ENCODE measurements around the gene BUB3. TPM values are rescaled to one million over a fixed set of nuclear protein-coding genes. Genes with fewer than 3 reads are reported as not detected.

The BUB3 gene
- total and polyA plus RNA-seq, 2 of the 13 experiments (the other 11 are each of a cell fraction or from before 2014, with no cell fraction given), result 174 to 188 TPM

GRCh38 chr10:123203393-123204126 lies 49.4 kb downstream of the BUB3 start (continued):
- TF ChIP-seq ZFP62 (CRISPR knock-in tag; IDR thresholded peaks at IDR 0.05), result no peak
- TF ChIP-seq HOXA7 (CRISPR knock-in tag; IDR thresholded peaks at IDR 0.05), result no peak
- TF ChIP-seq PCBP1 (IDR thresholded peaks at IDR 0.05; ENCODE audit: borderline replicate concordance, low read depth, low read length), result no peak
- peak; percentile 81 for TF ChIP-seq NCOA2 (CRISPR knock-in tag; IDR thresholded peaks at IDR 0.05)
- no peak for TF ChIP-seq HMGXB4 (CRISPR knock-in tag; IDR thresholded peaks at IDR 0.05; ENCODE audit: borderline replicate concordance in 1 of 2, low read depth in 1 of 2)
- no peak for TF ChIP-seq ZBTB38 (CRISPR knock-in tag; IDR thresholded peaks at IDR 0.05)
- TF ChIP-seq MTF2 (CRISPR knock-in tag; IDR thresholded peaks at IDR 0.05; ENCODE audit: borderline replicate concordance), result no peak
- TF ChIP-seq TBX2 (CRISPR knock-in tag; IDR thresholded peaks at IDR 0.05; ENCODE audit: borderline replicate concordance), result no peak; the same call in 1 of the 2 replicates
- TF ChIP-seq DNMT3B (CRISPR knock-in tag; conservative IDR thresholded peaks at IDR 0.05), result no peak
- no peak; the same call in 1 of the 2 replicates for TF ChIP-seq ZSCAN9 (CRISPR knock-in tag; IDR thresholded peaks at IDR 0.05; ENCODE audit: borderline replicate concordance)
- TF ChIP-seq ZNF280B (CRISPR knock-in tag; IDR thresholded peaks at IDR 0.05; ENCODE audit: borderline replicate concordance), result no peak
- no peak for TF ChIP-seq BRD4 (CRISPR knock-in tag; IDR thresholded peaks at IDR 0.05)
- TF ChIP-seq GPN1 (CRISPR knock-in tag; IDR thresholded peaks at IDR 0.05; ENCODE audit: borderline replicate concordance), result no peak
- no peak for TF ChIP-seq RAD21 (CRISPR knock-in tag; IDR thresholded peaks at IDR 0.05)
- TF ChIP-seq, protein P1, sequence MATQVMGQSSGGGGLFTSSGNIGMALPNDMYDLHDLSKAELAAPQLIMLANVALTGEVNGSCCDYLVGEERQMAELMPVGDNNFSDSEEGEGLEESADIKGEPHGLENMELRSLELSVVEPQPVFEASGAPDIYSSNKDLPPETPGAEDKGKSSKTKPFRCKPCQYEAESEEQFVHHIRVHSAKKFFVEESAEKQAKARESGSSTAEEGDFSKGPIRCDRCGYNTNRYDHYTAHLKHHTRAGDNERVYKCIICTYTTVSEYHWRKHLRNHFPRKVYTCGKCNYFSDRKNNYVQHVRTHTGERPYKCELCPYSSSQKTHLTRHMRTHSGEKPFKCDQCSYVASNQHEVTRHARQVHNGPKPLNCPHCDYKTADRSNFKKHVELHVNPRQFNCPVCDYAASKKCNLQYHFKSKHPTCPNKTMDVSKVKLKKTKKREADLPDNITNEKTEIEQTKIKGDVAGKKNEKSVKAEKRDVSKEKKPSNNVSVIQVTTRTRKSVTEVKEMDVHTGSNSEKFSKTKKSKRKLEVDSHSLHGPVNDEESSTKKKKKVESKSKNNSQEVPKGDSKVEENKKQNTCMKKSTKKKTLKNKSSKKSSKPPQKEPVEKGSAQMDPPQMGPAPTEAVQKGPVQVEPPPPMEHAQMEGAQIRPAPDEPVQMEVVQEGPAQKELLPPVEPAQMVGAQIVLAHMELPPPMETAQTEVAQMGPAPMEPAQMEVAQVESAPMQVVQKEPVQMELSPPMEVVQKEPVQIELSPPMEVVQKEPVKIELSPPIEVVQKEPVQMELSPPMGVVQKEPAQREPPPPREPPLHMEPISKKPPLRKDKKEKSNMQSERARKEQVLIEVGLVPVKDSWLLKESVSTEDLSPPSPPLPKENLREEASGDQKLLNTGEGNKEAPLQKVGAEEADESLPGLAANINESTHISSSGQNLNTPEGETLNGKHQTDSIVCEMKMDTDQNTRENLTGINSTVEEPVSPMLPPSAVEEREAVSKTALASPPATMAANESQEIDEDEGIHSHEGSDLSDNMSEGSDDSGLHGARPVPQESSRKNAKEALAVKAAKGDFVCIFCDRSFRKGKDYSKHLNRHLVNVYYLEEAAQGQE (IDR thresholded peaks at IDR 0.05; ENCODE audit: borderline replicate concordance in 1 of 2, low read depth in 1 of 2, low read length in 2 of 2), result no peak
- TF ChIP-seq PBX3 (CRISPR knock-in tag; IDR thresholded peaks at IDR 0.05; ENCODE audit: borderline replicate concordance), result no peak
- no peak for TF ChIP-seq FOXP1 (IDR thresholded peaks at IDR 0.05)
- peak; percentile 54; the same call in 1 of the 2 replicates for TF ChIP-seq FOXP1 (CRISPR knock-in tag; IDR thresholded peaks at IDR 0.05)
- no peak for TF ChIP-seq ZNF550 (CRISPR knock-in tag; IDR thresholded peaks at IDR 0.05; ENCODE audit: borderline replicate concordance)
- TF ChIP-seq MIXL1 (CRISPR knock-in tag; IDR thresholded peaks at IDR 0.05), result peak; percentile 44; the same call in 1 of the 2 replicates
- TF ChIP-seq IRF2 (CRISPR knock-in tag; IDR thresholded peaks at IDR 0.05), result no peak
- no peak for TF ChIP-seq ZMAT5 (CRISPR knock-in tag; IDR thresholded peaks at IDR 0.05; ENCODE audit: borderline replicate concordance, low read depth)

Data from HepG2 (cell line).